Measurements from ENCODE around the gene MOB3C.

DNA sequence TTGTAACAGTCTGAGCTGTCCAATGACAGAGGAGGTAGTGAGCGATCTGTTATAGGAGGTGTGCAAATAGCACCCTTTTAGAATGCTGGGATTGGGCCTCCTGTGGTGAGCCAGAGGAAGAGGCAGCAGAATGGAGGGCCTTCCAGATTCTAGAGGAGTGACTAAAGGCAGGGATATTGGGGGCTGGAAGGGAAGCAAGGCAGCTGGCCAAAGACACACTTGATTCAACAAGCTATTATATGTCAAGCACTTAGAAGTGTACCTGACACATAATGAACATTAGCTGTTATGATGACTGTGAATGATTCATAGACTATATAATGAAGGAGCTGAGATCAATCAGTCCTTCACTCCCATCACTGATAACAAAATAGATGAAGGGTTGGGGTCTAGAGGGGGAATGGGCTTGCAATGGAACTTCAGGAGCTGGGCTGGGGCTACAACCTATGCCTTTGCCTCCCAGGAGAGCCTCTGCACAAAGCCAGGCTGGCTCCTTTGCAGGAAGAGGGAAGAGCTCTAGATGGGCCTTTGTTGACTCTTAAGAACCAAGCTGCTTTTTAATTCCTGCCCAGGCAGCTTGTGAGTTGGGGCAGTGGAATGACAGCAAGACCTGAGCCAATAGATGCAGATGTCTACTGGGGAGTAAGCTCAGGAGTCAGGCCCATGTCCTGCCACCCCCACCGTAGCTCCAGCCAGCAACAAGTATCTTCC is 10.2 kb downstream of the MOB3C start:
- TF ChIP-seq RAD21 (IDR thresholded peaks at IDR 0.05; ENCODE audit: low read length) (no peak), NFIC (IDR thresholded peaks at IDR 0.05; ENCODE audit: borderline replicate concordance) (no peak), SMC3 (IDR thresholded peaks at IDR 0.05; ENCODE audit: low read depth, low read length) (no peak), RCOR1 (IDR thresholded peaks at IDR 0.05; ENCODE audit: low read length) (no peak), PBX3 (IDR thresholded peaks at IDR 0.05) (no peak), CHD2 (IDR thresholded peaks at IDR 0.05; ENCODE audit: low read length, partially characterized antibody) (no peak), POLR2AphosphoS5 (IDR thresholded peaks at IDR 0.05; ENCODE audit: low read depth, low read length) (no peak), ELF1 (IDR thresholded peaks at IDR 0.05) (no peak), EP300 (IDR thresholded peaks at IDR 0.05; ENCODE audit: borderline replicate concordance in 1 of 2, low read depth in 1 of 2, low read length in 1 of 2) (no peak), RFX5 (IDR thresholded peaks at IDR 0.05; ENCODE audit: low read length) (no peak), FOXM1 (IDR thresholded peaks at IDR 0.05; ENCODE audit: low read depth) (no peak), YY1 (IDR thresholded peaks at IDR 0.05; ENCODE audit: low read depth) (no peak)
- TF ChIP-seq, protein P1, sequence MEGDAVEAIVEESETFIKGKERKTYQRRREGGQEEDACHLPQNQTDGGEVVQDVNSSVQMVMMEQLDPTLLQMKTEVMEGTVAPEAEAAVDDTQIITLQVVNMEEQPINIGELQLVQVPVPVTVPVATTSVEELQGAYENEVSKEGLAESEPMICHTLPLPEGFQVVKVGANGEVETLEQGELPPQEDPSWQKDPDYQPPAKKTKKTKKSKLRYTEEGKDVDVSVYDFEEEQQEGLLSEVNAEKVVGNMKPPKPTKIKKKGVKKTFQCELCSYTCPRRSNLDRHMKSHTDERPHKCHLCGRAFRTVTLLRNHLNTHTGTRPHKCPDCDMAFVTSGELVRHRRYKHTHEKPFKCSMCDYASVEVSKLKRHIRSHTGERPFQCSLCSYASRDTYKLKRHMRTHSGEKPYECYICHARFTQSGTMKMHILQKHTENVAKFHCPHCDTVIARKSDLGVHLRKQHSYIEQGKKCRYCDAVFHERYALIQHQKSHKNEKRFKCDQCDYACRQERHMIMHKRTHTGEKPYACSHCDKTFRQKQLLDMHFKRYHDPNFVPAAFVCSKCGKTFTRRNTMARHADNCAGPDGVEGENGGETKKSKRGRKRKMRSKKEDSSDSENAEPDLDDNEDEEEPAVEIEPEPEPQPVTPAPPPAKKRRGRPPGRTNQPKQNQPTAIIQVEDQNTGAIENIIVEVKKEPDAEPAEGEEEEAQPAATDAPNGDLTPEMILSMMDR (IDR thresholded peaks at IDR 0.05), result no peak
